Retinal pigment epithelial cell (primary cell): Measurements from ENCODE around the gene PLEKHA7.
"Not testable (repeated sequence)": the region's sequence is repeated elsewhere in the genome, so short reads cannot be mapped to it uniquely, and the experiment has no call there.

ENCODE experiments used
- DNase-seq: peaks from one replicate; pipeline ENCODE4 v3.0.0-alpha.2; 2010; ENCODE audit warnings: low read depth
- H3K4me3 ChIP-seq: 2 replicates; pipeline ENCODE4 v1.5.1; 2011; ENCODE audit warnings: mild to moderate bottlenecking, low read length, control low read depth, moderate library complexity
- CTCF ChIP-seq: conservative IDR thresholded peaks from 2 replicates; pipeline ENCODE4 v1.5.1; 2011; ENCODE audit warnings: low read depth, low read length, control low read depth, inconsistent platforms

PLEKHA7 gene

GRCh38 chr11:16921668-16922067 is 92.5 kb downstream of the PLEKHA7 start:
- DNase-seq: no peak
- H3K4me3 ChIP-seq: no peak overlapping the region
- TF ChIP-seq CTCF: no peak

GRCh38 chr11:16921019-16921418 is 93.2 kb downstream of the PLEKHA7 start:
- TF ChIP-seq CTCF: no peak
- no peak for DNase-seq
- H3K4me3 ChIP-seq: no peak overlapping the region

- H3K4me3 ChIP-seq: no peak overlapping the region
- DNase-seq: no peak
- no peak for TF ChIP-seq CTCF
These were observed 93.7 kb downstream of the PLEKHA7 start for GRCh38 chr11:16920559-16920958.

GRCh38 chr11:16918543-16919182 is 95.6 kb downstream of the PLEKHA7 start:
- DNase-seq, H3K4me3 ChIP-seq: not testable (repeated sequence)

GRCh38 chr11:16917941-16918340 is 96.3 kb downstream of the PLEKHA7 start:
- DNase-seq: no peak
- TF ChIP-seq CTCF: no peak
- H3K4me3 ChIP-seq: no peak overlapping the region

- TF ChIP-seq CTCF: no peak
- no peak for DNase-seq
- no peak overlapping the region for H3K4me3 ChIP-seq
These were observed 101.5 kb downstream of the PLEKHA7 start for GRCh38 chr11:16912692-16913111.

- DNase-seq: no peak
- H3K4me3 ChIP-seq: no peak overlapping the region
- no peak for TF ChIP-seq CTCF
These were observed 102.6 kb downstream of the PLEKHA7 start for GRCh38 chr11:16911658-16912057.

- no peak for DNase-seq
- no peak overlapping the region for H3K4me3 ChIP-seq
- TF ChIP-seq CTCF: no peak
These were observed 103.0 kb downstream of the PLEKHA7 start for GRCh38 chr11:16911186-16911585.
